ENCODE data around the gene ELOVL6. TPM values are rescaled to one million over a fixed set of nuclear protein-coding genes. Genes with fewer than 3 reads are reported as not detected.
A peak's percentile ranks its signal among the peaks of the same experiment; 100 is the strongest.
"Not testable (repeated sequence)": the region's sequence is repeated elsewhere in the genome, so short reads cannot be mapped to it uniquely, and the experiment has no call there.

ELOVL6 gene
- total RNA-seq, 1 donor from 2014 or later = 28.4 TPM

DNA sequence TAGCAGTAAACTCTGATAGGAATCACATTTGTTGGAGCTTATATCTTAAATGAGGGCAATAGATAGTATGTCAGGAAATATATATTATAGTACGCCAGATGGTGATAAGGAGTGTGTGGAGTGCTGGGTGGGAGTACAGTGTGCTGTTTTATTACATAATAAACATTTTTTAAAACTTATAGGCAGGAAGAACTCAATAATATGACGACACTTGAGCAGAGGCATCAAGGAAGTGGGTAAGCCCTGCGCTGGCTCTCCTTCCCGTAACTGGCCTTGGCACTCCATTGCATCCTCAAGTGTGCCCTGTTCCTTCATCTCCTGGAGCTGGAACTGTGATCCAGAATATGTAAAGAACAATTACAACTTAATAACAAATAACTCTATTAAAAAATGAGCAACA lies 123.8 kb downstream of the ELOVL6 start:
- DNase-seq = no peak

DNA sequence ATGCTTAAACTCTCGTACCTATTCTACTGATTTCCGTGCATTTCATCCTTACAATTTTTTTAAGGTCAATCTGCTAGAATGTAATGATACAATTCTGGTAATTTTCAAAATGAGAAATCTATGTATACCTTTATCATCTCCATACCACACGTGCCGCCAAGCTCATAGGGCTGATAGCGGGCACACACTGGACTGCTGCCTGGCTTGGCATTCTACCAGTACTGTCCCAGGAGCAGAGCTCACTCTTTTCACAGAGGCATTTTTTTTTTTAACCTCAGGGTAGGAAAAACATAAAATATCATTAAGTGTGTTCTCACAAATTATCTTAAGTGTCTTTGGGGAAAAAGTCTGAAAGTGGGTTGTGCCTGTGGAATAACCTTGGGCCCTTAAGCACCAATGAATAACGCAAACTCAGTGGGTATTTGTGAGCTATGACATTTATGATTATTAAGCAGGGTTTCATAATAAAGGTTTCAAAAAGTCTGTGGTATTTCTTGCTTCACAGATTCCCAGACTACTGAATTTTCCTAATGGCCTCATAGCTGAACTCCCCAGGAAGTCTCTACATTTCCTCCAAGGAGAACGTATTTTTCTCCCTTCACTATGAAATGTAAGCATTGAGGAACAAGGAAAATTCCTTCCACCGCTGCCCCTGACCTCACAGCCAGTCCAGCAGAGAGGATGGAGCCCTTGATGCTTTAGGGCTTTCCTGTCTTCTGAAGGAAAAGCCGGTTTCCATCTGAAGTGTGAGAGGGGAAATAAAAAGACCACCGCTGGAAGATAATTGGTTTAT lies 125.2 kb downstream of the ELOVL6 start:
- no peak for DNase-seq

DNA sequence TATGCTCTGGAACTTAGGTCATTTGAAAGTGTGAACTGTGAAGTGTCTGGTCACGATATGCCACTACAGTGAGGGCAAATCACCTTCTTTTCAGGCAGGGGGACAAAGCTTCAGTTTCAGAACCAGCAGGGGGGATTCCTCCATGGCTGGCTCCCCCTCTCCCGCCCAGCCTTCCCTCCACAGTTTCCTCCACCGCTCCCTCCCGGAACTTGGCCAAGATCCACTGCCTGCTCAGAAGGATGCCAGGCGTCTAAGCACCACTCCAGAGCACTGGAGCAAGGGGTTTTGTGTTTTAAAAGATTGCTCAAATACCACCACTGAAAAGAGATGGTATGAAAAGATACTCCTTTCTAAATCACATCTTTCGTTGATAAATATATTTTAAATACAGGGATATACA lies 126.9 kb downstream of the ELOVL6 start:
- no peak for DNase-seq

DNA sequence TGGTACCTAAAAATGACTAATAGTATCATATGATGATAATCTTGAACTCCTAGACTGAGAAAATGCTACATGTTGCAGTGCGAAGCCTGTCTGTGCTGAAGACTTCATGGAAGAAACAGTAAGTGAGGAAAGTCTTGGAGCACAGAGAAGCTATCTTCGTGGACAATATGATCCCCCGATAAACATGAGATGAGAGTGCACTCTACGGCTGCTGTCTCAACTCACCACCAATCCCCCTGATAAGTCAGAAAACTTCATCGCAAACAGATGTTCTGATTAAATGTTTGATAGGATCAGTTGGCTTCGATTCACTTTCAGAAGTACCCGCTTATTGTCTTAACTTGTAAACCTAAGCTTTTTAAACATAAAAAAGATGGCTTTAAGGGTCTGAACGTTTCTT lies 130.2 kb downstream of the ELOVL6 start:
- no peak for DNase-seq

DNA sequence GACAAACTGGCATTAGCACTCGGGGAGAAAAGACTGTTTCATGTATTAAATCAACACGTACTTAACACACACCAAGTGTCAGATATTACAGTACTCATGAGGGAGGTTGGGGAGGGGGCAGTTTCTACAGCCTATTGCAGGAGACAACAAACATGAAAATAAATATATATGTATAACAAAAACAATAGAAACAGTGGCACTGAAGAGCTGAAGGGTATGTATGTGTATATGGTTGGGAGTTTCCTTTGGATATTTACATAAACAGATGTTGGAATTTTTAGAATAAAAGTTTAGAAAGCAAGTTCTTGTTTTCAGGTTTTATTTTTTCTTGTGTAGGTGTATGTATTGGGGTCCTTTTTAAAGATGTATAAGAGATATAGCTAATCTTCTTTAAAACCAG lies 133.5 kb downstream of the ELOVL6 start:
- no peak for DNase-seq

DNA sequence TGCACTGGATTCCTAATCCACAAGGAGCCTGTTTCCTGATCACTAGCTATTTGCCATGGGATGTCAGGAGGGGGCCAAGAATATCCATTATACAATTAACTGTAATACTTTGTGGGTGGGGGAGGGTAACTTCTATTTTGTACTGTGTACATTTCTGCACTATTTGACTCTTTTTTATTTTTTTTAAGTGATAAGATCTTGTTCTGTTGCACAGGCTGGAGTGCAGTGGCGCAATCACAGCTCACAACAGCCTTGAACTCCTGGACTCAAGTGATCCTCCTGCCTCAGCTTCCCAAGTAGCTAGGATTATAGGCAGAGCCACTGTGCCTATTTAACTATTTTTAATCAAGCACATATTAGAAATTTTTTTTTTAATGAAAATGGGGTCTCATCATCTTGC lies 134.1 kb downstream of the ELOVL6 start:
- DNase-seq = no peak

DNA sequence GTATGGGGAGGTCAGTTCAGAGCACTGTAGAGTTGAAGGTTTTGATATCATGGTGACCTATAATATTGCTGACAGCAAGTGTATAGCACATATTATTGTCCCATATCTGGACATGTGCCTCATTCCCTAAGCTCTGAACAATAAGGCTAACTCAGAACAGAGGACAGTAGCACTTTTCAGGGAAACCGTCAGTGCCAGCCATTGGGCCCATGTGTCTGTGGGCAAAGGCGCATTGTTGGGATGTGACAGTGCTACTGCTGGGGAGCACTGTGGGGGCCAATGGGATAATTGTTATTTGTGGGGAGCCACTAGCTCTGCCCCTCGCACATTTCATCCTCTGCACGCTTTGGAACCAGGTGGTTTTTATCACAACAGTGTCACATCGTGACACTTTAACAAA lies 136.2 kb downstream of the ELOVL6 start:
- DNase-seq = no peak

DNA sequence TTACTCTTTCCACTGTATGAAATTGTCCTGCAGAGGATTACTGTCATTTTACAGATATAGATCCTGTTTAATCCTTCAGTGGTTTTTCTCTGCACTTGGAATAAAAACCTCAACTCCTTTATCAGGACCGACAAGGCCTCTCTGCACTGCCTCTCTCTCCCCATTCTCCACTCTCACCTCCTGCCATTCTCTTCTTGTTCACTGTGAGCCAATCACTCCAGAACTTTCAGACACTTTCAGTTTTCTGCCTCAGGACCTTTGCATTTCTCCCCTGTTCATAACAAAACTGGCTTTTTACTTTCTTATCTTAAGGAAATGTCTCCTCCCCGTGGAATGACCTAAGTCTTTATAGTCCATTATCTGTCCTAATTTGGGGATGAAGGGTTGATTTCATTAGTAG lies 137.3 kb downstream of the ELOVL6 start:
- DNase-seq = no peak

DNA sequence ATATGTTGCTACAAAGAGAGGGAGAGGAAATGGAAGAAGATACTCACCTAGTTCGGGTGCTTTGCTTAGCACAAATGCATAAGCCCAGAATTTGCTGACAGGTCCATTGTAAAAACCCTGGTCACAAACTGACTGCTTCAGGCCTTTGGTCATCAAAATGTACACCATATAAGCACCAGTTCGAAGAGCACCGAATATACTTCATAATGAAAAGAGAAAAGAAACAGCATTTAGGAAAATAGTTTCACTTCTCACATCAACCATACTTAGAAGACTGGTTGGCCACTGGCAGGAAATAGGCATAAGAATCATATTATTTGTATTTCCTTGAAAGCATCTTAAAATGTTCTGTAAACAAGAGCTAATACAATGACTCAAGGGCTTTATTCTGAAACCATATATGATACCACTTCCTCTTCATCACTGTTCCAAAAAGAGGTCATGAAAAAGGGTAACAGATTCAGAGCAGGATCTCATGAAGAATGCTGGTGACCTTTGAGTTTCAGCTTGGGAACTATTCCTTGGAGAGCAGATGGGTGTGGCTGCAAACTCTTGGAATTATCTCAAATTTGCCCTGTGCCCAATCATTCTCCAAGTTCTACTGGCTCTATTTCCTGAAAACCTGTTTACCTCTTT lies 138.7 kb downstream of the ELOVL6 start:
- DNase-seq = no peak

DNA sequence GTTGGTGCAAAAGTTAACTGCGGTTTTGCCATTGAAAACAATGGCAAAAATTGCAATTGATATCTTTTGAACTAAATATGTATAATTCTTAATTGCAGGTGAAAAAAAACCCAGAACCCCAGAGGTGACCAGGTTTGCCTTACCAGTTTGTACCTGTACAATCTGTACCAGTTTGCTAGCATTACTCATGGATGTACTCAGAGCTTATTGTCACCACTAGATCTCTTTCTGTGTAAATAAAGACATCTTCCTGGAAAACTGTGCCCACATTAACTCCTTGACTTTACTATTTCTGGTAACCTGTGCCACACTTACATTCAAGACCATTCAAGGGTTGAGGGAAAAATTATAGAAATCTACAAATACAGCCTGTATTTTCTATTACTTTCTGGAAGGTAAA lies 139.7 kb downstream of the ELOVL6 start:
- DNase-seq = no peak

DNA sequence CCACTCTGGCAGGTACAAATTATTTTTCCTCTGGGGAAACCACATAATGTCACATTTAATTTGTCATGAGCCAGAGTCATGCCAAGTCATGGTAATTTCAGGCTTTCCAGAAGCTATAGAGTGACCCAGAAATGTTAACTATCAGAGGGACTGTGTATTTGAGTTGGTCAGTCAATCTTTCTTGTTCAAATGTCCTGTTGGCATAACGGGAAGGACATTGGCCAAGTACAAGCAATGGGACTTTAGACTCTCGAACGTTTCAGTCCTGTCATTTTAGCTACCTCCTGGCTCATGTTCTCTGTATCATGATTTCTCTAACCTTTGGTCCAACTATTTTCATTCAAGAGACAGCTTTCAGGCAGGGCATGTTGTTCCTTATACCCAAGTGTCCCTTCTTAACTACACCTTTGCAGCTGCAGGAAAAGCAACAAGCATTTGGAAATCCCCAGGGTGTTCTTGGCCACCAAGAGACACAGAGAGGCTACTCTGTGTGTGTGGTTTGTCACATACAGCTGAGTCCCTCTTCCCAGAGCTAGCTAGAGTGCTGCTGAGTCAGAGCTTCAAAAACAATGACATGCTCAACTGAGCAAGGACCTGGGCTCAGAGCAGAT lies 143.2 kb downstream of the ELOVL6 start:
- DNase-seq = no peak

DNA sequence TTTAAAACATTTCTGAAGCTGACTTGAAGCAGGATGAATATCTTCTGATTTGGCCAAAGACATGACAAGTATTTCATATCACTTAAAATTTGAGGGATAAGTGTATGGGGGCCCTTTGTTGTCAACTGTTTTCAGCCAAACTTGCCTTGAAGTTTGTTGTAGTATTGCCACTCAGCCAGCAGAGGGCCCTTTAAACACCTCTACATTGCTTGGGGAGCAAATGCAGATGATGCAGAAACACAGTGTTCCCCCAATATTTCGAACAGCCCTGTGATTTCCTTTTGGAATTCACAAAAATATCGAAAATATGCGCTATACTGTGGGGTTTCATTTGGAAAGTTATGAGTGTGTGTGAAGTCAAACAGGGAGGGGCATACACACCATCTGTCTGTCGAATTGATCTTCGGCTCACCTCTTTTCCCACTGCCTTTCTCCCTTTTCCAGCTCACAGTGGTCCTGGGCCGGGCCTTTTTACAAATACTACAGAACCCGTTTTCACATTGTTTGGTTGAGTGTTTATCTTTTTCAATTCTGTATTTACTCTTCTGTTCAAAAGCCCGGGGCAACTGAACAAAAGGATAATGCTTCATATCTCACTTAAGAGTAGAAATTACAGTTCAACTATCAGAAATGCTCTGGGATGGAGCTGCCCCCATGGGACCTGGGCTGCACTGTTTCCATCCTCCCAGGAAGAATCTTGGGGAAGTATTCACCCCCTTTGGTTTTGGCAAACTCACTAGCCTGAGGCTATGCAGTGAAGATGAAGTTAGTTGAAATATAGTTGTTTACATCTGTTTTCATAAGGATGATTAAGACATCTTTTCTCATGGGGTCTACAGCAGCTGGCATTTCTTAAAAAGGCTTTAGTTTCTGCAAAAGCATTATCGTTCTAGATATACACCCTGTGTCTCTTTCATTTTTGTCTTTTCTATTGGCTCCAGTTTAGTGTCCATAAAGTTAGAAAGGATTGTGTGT lies 148.2 kb downstream of the ELOVL6 start:
- DNase-seq = peak; percentile 23

DNA sequence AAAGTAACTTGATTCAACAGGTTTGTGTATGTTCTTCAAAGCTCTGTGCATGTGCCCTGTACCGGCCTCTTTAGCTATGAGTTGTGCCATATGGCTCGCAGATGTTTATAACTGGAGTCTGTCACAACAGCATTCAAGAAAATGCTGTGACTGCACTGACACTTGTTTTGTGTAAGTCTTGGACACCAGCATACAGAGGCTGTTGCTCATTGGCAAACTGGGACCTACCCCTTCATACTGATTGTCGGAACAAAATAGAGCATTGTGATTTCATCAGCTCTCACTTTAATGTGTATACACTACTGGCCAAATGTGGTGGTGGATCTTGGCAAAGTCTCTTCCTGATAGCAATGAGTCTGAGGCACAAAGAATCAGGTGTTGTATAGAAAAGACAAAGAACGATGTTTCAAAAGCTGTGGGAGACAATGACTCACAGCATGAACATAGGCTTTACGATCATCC lies 151.8 kb downstream of the ELOVL6 start:
- DNase-seq = peak; percentile 62

DNA sequence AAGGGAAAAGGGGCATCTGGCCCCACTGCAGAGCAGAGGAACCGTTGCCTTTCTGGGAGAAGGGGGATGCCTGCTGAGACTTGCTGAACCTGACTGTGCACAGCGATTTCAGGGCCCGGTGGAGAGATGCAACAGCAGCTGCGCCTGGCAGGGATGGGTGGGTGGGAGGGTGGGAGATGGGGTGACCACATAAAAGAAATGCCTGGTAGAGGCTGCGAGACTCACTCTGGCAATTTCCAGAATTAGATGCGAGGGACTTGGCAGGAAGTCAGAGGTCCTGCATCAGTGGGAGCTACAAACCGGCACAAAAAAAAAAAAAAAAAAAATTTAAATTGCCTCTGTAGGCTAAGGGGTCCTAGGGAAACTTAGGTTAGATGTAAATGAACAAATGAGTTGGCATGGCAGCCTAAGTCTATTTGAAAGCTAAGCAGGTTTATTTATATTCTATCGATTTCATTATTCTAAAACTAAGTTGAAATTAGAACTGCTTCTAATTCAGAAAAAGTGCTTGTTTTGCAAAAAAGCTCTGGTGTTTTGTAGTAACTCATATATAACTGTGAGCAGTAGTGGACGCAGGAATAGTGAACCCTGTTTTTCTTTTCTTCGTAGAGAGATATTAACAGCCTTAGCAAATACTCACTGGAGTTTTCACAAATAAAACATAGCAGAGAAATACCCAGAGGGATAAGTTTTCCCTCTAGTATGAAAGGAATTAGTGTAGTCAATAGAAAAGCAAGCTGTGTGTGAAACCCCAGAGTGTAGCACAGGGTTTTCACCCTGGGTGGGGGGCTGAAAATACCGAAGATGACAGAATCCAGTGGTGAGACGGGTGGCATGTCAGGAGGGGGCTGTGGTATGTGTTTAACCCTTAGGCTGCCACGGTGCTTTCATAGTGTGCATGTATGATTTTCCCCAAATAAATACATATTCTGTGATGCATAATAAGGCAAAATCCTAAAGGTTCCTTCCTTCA lies 155.6 kb downstream of the ELOVL6 start:
- no peak for DNase-seq

DNA sequence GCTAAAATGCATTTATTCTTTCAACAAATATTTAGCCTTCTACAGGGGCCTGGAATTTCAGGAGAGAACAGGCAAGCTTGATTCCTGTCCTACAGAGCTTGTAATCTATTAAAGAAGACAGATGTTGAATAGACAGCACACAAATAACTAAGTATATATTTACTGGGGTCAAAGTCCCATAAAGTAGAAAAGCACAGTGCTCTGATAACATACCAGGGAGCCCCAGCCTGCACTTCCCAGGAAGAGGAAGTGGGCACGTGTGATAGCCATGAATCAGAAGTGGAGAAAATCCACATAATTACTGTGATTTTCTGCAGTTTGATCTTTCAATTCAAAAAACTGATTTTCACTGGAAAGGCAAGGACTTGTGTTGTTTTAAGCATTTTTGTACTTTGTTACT lies 156.7 kb downstream of the ELOVL6 start:
- DNase-seq = no peak

DNA sequence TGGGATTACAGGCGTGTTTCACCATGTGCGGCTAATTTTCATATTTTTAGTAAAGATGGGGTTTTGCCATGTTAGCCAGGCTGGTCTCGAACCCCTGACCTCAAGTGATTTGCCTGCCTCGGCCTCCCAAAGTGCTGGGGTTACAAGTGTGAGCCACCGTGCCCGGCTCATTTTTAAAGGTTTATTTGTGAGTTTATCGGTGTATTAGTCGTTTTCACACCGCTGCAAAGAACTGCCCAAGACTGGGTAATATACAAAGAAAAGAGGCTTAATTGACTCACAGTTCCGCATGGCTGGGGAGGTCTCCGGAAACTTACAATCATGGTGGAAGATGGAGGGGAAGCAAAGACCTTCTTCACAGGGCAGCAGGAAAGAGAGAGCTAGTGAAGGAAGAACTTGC lies 159.3 kb downstream of the ELOVL6 start:
- not testable (repeated sequence) for DNase-seq

DNA sequence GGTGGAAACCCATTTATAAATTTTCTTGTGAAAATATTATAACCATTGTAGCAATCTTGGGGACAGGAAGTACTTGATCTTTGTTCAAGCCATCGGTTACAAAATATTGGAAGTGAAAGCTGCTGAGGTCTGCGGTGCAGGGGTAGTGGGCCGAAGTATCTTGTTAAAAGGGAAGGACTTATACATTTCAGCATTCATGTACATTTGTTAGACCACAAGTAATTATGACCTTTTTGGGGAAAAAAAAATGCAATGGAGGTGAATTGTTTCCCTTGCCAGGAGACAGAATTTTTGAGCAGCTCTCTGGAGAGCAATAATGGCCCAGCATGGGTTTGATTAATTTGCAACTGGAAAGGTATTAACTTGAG lies 164.4 kb downstream of the ELOVL6 start:
- DNase-seq = no peak

DNA sequence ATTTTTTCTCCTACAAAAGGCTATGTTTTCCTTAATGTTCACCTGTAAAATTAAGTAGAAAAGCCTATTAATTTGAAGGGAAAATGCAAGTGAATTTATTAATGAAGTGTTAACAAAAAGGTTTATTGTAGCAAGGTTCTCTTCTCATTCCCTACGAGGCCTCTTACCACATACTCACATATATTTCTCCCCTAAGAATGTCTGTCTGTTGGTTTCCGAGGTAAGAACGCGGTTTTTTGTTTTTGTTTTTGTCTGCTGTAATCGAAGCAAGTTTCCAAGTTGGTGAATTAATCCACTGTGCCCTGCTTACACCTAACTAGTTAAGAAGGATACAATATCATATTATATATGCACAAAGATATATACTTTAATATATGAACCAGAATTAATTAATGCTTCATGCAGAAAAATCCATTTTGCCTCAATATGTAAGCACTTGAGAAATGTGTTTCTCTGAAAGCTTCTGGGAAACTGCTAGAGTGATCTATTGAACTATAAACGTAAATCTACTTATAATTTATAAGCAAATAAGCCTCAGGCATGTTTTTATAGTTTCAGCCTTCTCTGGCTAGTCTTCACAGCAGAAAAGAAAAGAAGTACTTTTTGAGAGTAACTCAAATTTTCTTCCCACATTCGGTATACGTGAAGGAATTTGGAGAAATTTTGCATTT lies 164.9 kb downstream of the ELOVL6 start:
- DNase-seq = no peak

DNA sequence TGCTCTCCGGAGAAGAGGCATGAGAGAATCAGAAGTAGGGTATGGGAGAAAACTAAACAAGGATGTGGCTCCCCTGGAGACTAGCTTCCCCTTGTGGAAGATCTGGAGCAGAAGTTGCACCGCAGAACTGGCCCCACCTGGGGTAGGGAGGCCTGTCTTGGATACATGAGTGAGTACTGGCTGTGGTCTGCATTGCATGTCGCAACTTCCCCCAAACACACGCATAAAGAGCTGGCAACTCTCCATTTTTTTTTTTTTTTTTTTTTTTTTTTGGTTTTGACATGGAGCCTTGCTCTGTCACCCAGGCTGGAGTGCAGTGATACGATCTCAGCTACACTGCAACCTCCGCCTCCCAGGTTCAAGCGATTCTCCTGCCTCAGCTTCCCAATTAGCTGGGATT lies 165.8 kb downstream of the ELOVL6 start:
- no peak for DNase-seq

DNA sequence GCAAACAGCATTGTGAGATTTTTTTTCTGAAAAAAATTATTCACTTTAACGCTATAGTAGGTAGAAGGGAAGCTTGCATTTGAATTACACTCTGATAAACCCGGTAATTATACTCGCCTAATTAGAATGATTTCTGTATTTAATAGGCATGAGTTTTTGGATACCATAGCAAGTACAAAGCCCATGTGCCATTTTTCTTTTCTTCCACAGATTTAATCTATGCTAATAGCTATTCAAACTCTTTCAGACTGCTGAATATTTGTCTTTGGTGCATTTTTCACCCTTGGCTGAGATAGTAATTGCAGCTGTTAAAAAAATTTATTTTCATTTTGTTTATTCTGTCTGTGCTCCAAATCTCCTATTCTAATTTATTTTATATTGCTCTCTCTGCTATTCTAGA lies 172.7 kb downstream of the ELOVL6 start:
- DNase-seq = no peak

DNA sequence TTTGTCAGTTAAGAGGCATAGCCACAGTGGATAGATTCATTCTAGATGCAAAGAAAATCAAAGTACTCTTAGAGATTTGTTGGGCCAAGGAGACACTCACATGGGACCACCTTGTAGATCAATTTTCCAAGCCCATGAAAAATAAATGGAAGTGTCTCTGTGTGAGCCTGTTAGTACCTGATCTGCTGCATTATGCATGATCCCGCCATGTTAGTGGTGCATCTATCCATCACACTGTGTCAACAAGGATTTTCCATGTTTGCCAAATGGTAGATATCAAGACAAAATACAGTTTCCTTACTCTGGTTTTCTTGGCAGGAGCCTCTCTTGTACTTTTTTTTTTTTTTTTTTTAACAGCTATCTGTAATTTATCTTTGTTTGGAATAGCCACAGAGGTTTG lies 173.4 kb downstream of the ELOVL6 start:
- no peak for DNase-seq

Measured in skin of body (tissue), 2 donors.